Endothelial cell (in vitro differentiated cells): ENCODE data around the gene DKK2. TPM values are rescaled to one million over a fixed set of nuclear protein-coding genes. Genes with fewer than 3 reads are reported as not detected.

Source experiments
- DNase-seq: peaks from one replicate; pipeline ENCODE4 v3.0.0; 2021; ENCODE audit warnings: low spot score
- H3K27ac Mint-ChIP-seq: one replicate; pipeline ENCODE4 v1.8.0; 2021; ENCODE audit warnings: mixed read lengths, inconsistent platforms; ENCODE audit not compliant: unreplicated experiment
- H3K27me3 Mint-ChIP-seq: one replicate; pipeline ENCODE4 v1.8.0; 2021; ENCODE audit warnings: mild to moderate bottlenecking, moderate library complexity, mixed read lengths, inconsistent platforms; ENCODE audit not compliant: unreplicated experiment
- H3K36me3 Mint-ChIP-seq: one replicate; pipeline ENCODE4 v1.8.0; 2021; ENCODE audit warnings: mild to moderate bottlenecking, low read depth, mixed read lengths, inconsistent platforms; ENCODE audit not compliant: unreplicated experiment
- H3K4me1 Mint-ChIP-seq: one replicate; pipeline ENCODE4 v1.8.0; 2021; ENCODE audit warnings: mild to moderate bottlenecking, mixed read lengths, inconsistent platforms; ENCODE audit not compliant: unreplicated experiment
- H3K4me3 Mint-ChIP-seq: one replicate; pipeline ENCODE4 v1.8.0; 2021; ENCODE audit warnings: mild to moderate bottlenecking, mixed read lengths, inconsistent platforms; ENCODE audit not compliant: unreplicated experiment
- H3K9me3 Mint-ChIP-seq: one replicate; pipeline ENCODE4 v1.8.0; 2021; ENCODE audit warnings: mixed read lengths, inconsistent platforms; ENCODE audit not compliant: unreplicated experiment
- CTCF ChIP-seq: fragments of 200-600 bp; sonication (generic); IDR thresholded peaks from one replicate; pipeline ENCODE4 v1.5.0; 2021; ENCODE audit warnings: antibody characterized with exemption; ENCODE audit not compliant: unreplicated experiment
- total RNA-seq: library from RNA; stranded (reverse); fragmentation: NEBNext Ultra II Directional; extraction: Animal tissue kit (Norgen Biotek cat#: 25700); gene quantifications from one replicate; pipeline ENCODE4 v1.2.1, GENCODE V29; 2021; ENCODE audit not compliant: unreplicated experiment

DKK2 gene
- total RNA-seq, 1 donor from 2014 or later = 8.0 TPM

GRCh38 chr4:107058828-107059227 is 22.7 kb upstream of the DKK2 start:
- no peak for TF ChIP-seq CTCF
- Mint-ChIP-seq H3K36me3 (no peaks in the 10 kb centered on the region), H3K4me3 (no peak overlapping the region), H3K27me3 (no peaks in the 10 kb centered on the region), H3K4me1 (no peaks in the 10 kb centered on the region), H3K27ac (no peak overlapping the region), H3K9me3 (no peaks in the 10 kb centered on the region)
- DNase-seq = no peak

DNA sequence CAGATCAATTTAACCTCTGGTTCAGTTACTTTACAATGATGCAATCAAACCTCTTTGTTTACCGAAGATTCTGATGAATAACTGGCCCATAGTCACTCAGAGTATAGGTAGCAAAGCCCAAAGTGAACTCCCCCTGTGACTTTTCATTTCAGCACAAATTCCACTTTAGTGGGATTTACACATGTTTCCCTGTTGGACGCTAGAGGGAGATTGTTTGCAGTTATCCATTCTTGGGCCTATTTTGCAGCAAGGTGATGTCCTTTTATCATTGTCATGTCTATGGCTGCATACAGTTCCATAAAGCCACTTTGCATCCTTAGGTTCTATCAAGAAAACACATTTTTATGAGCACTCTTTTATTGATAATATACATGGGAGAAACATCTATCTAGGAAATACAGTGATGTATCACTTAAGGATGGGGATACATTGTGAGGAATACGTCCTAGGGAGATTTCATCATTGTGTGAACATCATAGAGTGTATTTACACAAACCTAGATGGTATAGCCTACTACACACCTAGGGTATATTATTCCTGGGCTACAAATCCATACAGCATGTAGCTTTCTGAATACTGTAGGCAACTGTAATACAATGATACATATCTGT is 14.5 kb upstream of the DKK2 start:
- DNase-seq = no peak

GRCh38 chr4:107046261-107046660 is 10.1 kb upstream of the DKK2 start:
- Mint-ChIP-seq H3K27me3 (peaks cover 1% of the 10 kb centered on the region), H3K4me1 (no peaks in the 10 kb centered on the region), H3K27ac (no peak overlapping the region), H3K36me3 (no peaks in the 10 kb centered on the region), H3K9me3 (no peaks in the 10 kb centered on the region), H3K4me3 (no peak overlapping the region)
- DNase-seq = no peak
- no peak for TF ChIP-seq CTCF

More for the DNA sequence above, 14.5 kb upstream of the DKK2 start:
- H3K9me3 Mint-ChIP-seq = no peaks in the 10 kb centered on the region
- no peaks in the 10 kb centered on the region for H3K4me1 Mint-ChIP-seq
- no peak overlapping the region for H3K4me3 Mint-ChIP-seq
- peak; percentile 76 for TF ChIP-seq CTCF
- no peaks in the 10 kb centered on the region for H3K36me3 Mint-ChIP-seq
- H3K27ac Mint-ChIP-seq = no peak overlapping the region
- H3K27me3 Mint-ChIP-seq = peaks cover 2% of the 10 kb centered on the region

DNA sequence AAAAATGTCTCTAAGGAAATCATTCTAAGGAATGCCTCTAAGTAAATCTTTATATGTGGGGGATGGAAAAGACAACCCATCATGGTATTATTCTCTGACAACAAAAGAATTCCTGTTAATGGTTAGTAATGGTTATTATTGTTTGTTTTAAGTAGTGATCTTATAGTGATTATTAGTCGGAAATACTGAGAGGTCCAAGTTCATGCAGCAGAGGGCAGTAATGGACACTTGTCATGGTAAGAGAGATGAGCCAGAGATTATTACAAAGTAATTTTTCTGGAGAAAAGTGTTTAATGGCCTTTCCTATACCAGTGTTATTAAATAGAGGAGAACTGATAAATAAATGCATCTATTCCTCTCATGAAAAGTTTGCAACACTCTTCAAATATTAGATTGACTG is 8.1 kb upstream of the DKK2 start:
- no peaks in the 10 kb centered on the region for H3K36me3 Mint-ChIP-seq
- no peak overlapping the region for H3K27ac Mint-ChIP-seq
- H3K4me3 Mint-ChIP-seq = no peak overlapping the region
- H3K27me3 Mint-ChIP-seq = peaks cover 1% of the 10 kb centered on the region
- peak; percentile 46 for TF ChIP-seq CTCF
- no peaks in the 10 kb centered on the region for H3K4me1 Mint-ChIP-seq
- no peaks in the 10 kb centered on the region for H3K9me3 Mint-ChIP-seq
- DNase-seq = peak; percentile 7

GRCh38 chr4:107037199-107037584 is 1.1 kb upstream of the DKK2 start:
- peaks cover 12% of the 10 kb centered on the region for H3K27me3 Mint-ChIP-seq
- H3K4me1 Mint-ChIP-seq = peaks cover 24% of the 10 kb centered on the region
- H3K4me3 Mint-ChIP-seq = peak overlapping the region; percentile 81
- H3K36me3 Mint-ChIP-seq = no peaks in the 10 kb centered on the region
- no peak overlapping the region for H3K27ac Mint-ChIP-seq
- TF ChIP-seq CTCF = no peak
- H3K9me3 Mint-ChIP-seq = no peaks in the 10 kb centered on the region
- peak; percentile 72 for DNase-seq
